Kasumi-1 (cell line): ENCODE results near the gene TNFAIP6.

Experiments used
- DNase-seq, 2 experiments: peaks; one replicate each; lab custom pipeline; 2025; lab: John Stamatoyannopoulos, UW

TNFAIP6 gene

DNA sequence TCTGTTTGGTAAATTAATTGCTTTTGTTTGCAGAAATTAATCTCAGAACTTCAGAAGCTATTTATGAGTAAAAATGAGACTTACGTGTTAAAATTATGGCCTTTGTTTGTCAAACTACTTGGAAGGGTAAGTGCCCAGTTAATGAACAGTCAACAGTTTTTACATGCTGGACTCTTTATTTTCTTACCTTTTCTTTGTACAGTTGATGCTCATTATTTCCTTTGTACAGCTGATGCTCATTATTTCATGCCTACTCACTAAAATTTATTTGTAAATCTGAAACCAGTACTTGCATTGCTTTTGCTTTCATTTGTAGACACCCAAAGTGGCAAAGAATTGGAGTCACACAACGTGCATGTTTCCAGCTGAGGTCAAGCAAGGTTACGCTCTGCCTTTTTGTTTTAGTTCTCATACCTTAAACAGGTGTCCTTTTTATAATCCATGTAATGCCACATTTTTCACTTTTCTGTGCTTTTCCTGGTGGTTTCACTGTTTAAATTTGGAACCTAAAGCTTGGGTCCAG, 65.6 kb downstream of the TNFAIP6 start:
- no peak for DNase-seq

DNA sequence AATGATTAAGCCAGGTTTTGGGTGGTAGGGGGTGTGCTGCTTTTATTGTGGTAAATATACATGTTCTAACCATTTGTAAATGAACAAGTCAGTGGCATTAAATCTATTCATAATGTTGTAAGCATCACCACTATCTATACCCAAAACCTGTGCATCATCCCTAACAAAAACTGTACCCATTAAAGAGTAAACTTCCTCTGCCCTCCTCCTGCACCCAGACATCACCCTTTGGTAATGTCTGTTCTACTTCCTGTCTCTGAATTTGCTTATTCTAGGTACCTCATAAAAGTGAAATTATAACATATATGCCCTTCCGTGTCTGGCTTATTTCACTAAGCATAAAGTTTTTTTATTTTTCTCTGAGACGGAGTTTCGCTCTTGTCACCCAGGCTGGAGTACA, 66.4 kb downstream of the TNFAIP6 start:
- DNase-seq = no peak
